ENCODE data around the gene ELOVL1. TPM values are rescaled to one million over a fixed set of nuclear protein-coding genes. Genes with fewer than 3 reads are reported as not detected.

Gene ELOVL1
- total RNA-seq, 2 experiments from 2014 or later: 45.4 to 49.2 TPM

DNA sequence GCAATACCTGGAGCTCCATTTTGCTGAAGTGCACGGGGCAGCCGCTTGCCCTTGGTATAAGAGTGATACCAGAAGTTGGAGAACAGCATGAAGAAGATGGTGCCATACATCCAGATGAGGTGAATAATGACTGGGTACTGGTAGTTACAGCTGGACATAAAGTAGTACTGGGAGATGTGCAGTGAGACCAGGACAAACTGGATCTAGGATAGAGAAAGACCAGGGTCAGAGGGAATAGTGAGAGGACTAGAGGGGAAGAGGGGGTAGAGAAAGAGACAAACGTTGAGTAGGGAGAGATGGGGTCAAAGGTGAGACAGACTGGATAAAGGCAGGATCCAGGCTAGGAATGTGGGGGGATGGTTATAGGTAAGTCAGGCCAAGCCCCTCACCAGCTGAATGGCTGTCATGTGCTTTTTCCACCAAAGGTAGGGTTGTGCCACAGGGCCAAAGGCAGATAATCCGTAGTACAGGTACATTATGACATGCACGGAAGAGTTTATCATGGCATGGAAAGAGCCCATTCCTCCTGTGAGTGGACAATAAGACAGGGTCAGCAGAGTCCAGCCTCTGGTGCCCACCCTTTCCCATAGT lies 3.8 kb downstream of the ELOVL1 start:
- TF ChIP-seq, protein P1, sequence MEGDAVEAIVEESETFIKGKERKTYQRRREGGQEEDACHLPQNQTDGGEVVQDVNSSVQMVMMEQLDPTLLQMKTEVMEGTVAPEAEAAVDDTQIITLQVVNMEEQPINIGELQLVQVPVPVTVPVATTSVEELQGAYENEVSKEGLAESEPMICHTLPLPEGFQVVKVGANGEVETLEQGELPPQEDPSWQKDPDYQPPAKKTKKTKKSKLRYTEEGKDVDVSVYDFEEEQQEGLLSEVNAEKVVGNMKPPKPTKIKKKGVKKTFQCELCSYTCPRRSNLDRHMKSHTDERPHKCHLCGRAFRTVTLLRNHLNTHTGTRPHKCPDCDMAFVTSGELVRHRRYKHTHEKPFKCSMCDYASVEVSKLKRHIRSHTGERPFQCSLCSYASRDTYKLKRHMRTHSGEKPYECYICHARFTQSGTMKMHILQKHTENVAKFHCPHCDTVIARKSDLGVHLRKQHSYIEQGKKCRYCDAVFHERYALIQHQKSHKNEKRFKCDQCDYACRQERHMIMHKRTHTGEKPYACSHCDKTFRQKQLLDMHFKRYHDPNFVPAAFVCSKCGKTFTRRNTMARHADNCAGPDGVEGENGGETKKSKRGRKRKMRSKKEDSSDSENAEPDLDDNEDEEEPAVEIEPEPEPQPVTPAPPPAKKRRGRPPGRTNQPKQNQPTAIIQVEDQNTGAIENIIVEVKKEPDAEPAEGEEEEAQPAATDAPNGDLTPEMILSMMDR (IDR thresholded peaks at IDR 0.05): no peak
- intact Hi-C loops (cut with micrococcal nuclease): no loop called here
- H3K27ac Mint-ChIP-seq: peak overlapping the region; percentile 4
- POLR2A ChIA-PET: interaction anchor here (0.6 to 1.0 kb wide), 3 partner anchors 21 to 360 kb away, joined by 3 to 4 read pairs (median 3); no protein-coding TSS in a partner anchor
- CTCF ChIA-PET: no interaction called here
- no peak for DNase-seq
- no peaks in the 10 kb centered on the region for H3K9me3 Mint-ChIP-seq
- H3K27me3 Mint-ChIP-seq: no peaks in the 10 kb centered on the region
- ATAC-seq: no peak
- H3K4me1 Mint-ChIP-seq (ENCODE audit: low read depth): peaks cover 47% of the 10 kb centered on the region
- peaks cover 73% of the 10 kb centered on the region for H3K36me3 Mint-ChIP-seq (ENCODE audit: low read depth)
- H3K4me3 Mint-ChIP-seq: no peak overlapping the region

DNA sequence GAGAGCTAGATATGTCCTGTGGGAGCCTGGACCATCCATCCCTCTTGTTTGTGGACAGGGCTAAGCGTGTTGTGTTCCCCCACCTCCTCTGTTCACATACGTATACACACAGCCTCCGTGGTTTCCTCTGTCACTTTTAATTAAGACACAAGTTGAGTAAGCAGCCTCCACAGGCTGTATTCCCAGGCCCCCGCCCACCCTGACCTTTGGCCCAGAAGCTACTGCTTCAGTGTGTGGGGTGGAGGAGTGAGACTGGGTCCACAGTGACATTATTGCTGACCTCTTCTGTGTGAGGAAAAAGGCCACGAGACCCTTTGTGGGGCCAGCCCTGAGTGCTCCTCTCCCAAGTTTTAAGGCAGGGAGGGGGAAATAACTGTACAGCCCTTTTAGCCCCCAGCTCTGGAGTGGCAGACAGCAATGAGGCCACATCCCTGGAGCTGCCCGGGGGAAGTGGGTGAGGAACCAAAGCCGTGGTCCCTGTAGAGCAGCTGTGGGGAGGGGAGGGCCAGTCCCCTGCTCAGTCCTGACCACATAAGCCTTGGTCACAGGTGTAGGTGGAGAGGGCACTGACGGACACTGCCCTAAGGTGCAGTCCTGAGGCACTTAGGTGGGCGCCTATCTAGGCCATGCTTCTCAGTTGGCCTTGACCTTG lies 4.4 kb downstream of the ELOVL1 start:
- Mint-ChIP-seq H3K27me3 (no peaks in the 10 kb centered on the region), H3K9me3 (no peaks in the 10 kb centered on the region), H3K4me3 (no peak overlapping the region), H3K36me3 (ENCODE audit: low read depth) (peaks cover 70% of the 10 kb centered on the region), H3K4me1 (ENCODE audit: low read depth) (peaks cover 45% of the 10 kb centered on the region), H3K27ac (peak overlapping the region; percentile 78)
- DNase-seq (peak; percentile 45), ATAC-seq (no peak)
- TF ChIP-seq, protein P1 (IDR thresholded peaks at IDR 0.05): no peak
- CTCF ChIA-PET: no interaction called here
- intact Hi-C loops (cut with micrococcal nuclease): no loop called here
- POLR2A ChIA-PET: interaction anchor here (1.0 kb wide), 1 partner anchor 21 kb away, joined by 4 read pairs; no protein-coding TSS in a partner anchor

DNA sequence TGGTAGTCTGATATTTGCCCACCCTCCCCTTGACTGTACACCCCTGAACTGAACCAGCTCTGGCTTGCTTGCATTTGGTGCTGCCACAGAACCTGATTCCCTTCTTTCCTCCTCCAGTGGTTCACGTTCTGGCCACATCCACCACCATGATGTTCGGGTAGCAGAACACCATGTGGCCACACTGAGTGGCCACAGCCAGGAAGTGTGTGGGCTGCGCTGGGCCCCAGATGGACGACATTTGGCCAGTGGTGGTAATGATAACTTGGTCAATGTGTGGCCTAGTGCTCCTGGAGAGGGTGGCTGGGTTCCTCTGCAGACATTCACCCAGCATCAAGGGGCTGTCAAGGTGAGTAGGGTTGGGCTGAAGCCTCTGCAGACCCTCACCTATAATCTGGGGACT lies 7.2 kb downstream of the ELOVL1 start:
- H3K9me3 Mint-ChIP-seq: no peaks in the 10 kb centered on the region
- H3K36me3 Mint-ChIP-seq (ENCODE audit: low read depth): peaks cover 62% of the 10 kb centered on the region
- intact Hi-C loops (cut with micrococcal nuclease): no loop called here
- peaks cover 39% of the 10 kb centered on the region for H3K4me1 Mint-ChIP-seq (ENCODE audit: low read depth)
- peak overlapping the region; percentile 71 for H3K27ac Mint-ChIP-seq
- CTCF ChIA-PET: no interaction called here
- ATAC-seq (no peak), DNase-seq (no peak)
- peak overlapping the region; percentile 95 for H3K4me3 Mint-ChIP-seq
- POLR2A ChIA-PET: interaction anchor here (1.0 kb wide), 1 partner anchor 29 kb away, joined by 3 read pairs; the partner anchor contains the start of gene MED8
- TF ChIP-seq, protein P1 (IDR thresholded peaks at IDR 0.05): no peak
- no peaks in the 10 kb centered on the region for H3K27me3 Mint-ChIP-seq

DNA sequence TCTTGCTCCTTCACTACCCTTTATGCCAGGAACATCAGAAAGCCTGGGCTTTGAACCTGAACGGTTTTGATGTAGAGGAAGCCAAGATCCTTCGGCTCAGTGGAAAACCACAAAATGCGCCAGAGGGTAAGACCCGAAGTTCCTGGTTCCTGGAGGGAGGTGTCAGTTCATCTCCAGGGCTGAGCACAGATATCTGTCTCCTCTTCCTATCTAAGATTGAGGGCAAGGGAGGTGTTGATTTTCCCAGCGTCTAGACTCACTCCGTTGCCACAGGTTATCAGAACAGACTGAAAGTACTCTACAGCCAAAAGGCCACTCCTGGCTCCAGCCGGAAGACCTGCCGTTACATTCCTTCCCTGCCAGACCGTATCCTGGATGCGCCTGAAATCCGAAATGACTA lies 8.1 kb downstream of the ELOVL1 start:
- peak overlapping the region; percentile 95 for H3K4me3 Mint-ChIP-seq
- H3K27me3 Mint-ChIP-seq: no peaks in the 10 kb centered on the region
- H3K4me1 Mint-ChIP-seq (ENCODE audit: low read depth): peaks cover 32% of the 10 kb centered on the region
- H3K27ac Mint-ChIP-seq: peak overlapping the region; percentile 71
- TF ChIP-seq, protein P1 (IDR thresholded peaks at IDR 0.05): no peak
- peaks cover 53% of the 10 kb centered on the region for H3K36me3 Mint-ChIP-seq (ENCODE audit: low read depth)
- CTCF ChIA-PET: interaction anchor here (2.0 kb wide), 2 partner anchors 8 to 30 kb away, joined by 10 to 11 read pairs; partner anchors contain the start of genes ELOVL1, MED8 and SZT2
- no peak for ATAC-seq
- no peaks in the 10 kb centered on the region for H3K9me3 Mint-ChIP-seq
- no peak for DNase-seq
- POLR2A ChIA-PET: no interaction called here
- intact Hi-C loops (cut with micrococcal nuclease): no loop called here
